Measurements from ENCODE around the gene HRH2. TPM values are rescaled to one million over a fixed set of nuclear protein-coding genes. Genes with fewer than 3 reads are reported as not detected.

Gene HRH2
- total RNA-seq, 1 experiment from 2014 or later: 9.3 TPM

DNA sequence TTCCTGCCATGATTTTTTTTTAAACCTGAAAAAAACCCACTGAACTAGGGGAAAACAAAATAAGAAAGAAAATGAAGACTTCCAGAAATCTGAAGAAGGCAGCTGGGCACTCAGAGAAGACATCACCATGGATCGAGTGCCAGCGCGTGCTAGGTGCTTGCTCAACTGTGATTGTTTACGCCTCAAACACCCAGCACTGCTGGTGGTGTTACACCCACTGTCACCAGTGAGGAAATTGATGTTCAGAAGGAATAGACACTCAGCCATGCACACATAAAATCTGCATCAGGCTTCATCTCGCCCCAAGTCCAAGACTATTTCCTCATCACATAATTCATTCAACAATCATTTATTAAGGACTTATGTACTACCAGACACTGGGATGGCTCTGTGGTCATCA is 82.1 kb downstream of the HRH2 start:
- TF ChIP-seq ZNF232 (CRISPR knock-in tag; IDR thresholded peaks at IDR 0.05) (no peak), MXD4 (CRISPR knock-in tag; IDR thresholded peaks at IDR 0.05; ENCODE audit: borderline replicate concordance) (no peak), ZMAT4 (CRISPR knock-in tag; IDR thresholded peaks at IDR 0.05) (no peak), TCF7 (CRISPR knock-in tag; IDR thresholded peaks at IDR 0.05; ENCODE audit: low read depth) (no peak), TEAD4 (CRISPR knock-in tag; IDR thresholded peaks at IDR 0.05) (no peak), TEAD1 (CRISPR knock-in tag; IDR thresholded peaks at IDR 0.05) (no peak), SP1 (CRISPR knock-in tag; conservative IDR thresholded peaks at IDR 0.05) (no peak), ZNF396 (CRISPR knock-in tag; IDR thresholded peaks at IDR 0.05; ENCODE audit: borderline replicate concordance) (no peak), ZNF416 (CRISPR knock-in tag; IDR thresholded peaks at IDR 0.05) (no peak), ZNF138 (CRISPR knock-in tag; conservative IDR thresholded peaks at IDR 0.05) (no peak), ATF2 (CRISPR knock-in tag; IDR thresholded peaks at IDR 0.05; ENCODE audit: borderline replicate concordance, low read depth) (no peak), PREB (CRISPR knock-in tag; IDR thresholded peaks at IDR 0.05; ENCODE audit: borderline replicate concordance) (no peak), ATF1 (CRISPR knock-in tag; IDR thresholded peaks at IDR 0.05) (no peak), JUN (CRISPR knock-in tag; IDR thresholded peaks at IDR 0.05) (no peak), GABPB1 (CRISPR knock-in tag; IDR thresholded peaks at IDR 0.05) (no peak)
- TF ChIP-seq, protein P1, sequence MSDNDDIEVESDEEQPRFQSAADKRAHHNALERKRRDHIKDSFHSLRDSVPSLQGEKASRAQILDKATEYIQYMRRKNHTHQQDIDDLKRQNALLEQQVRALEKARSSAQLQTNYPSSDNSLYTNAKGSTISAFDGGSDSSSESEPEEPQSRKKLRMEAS (CRISPR knock-in tag; IDR thresholded peaks at IDR 0.05): no peak
- TF ChIP-seq, protein P2, sequence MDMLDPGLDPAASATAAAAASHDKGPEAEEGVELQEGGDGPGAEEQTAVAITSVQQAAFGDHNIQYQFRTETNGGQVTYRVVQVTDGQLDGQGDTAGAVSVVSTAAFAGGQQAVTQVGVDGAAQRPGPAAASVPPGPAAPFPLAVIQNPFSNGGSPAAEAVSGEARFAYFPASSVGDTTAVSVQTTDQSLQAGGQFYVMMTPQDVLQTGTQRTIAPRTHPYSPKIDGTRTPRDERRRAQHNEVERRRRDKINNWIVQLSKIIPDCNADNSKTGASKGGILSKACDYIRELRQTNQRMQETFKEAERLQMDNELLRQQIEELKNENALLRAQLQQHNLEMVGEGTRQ (CRISPR knock-in tag; IDR thresholded peaks at IDR 0.05): no peak
- TF ChIP-seq, protein P3, sequence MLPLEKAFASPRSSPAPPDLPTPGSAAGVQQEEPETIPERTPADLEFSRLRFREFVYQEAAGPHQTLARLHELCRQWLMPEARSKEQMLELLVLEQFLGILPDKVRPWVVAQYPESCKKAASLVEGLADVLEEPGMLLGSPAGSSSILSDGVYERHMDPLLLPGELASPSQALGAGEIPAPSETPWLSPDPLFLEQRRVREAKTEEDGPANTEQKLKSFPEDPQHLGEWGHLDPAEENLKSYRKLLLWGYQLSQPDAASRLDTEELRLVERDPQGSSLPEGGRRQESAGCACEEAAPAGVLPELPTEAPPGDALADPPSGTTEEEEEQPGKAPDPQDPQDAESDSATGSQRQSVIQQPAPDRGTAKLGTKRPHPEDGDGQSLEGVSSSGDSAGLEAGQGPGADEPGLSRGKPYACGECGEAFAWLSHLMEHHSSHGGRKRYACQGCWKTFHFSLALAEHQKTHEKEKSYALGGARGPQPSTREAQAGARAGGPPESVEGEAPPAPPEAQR (CRISPR knock-in tag; IDR thresholded peaks at IDR 0.05): no peak
- TF ChIP-seq, protein P4, sequence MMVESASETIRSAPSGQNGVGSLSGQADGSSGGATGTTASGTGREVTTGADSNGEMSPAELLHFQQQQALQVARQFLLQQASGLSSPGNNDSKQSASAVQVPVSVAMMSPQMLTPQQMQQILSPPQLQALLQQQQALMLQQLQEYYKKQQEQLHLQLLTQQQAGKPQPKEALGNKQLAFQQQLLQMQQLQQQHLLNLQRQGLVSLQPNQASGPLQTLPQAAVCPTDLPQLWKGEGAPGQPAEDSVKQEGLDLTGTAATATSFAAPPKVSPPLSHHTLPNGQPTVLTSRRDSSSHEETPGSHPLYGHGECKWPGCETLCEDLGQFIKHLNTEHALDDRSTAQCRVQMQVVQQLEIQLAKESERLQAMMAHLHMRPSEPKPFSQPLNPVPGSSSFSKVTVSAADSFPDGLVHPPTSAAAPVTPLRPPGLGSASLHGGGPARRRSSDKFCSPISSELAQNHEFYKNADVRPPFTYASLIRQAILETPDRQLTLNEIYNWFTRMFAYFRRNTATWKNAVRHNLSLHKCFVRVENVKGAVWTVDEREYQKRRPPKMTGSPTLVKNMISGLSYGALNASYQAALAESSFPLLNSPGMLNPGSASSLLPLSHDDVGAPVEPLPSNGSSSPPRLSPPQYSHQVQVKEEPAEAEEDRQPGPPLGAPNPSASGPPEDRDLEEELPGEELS (CRISPR knock-in tag; IDR thresholded peaks at IDR 0.05): no peak
- TF ChIP-seq, protein P5, sequence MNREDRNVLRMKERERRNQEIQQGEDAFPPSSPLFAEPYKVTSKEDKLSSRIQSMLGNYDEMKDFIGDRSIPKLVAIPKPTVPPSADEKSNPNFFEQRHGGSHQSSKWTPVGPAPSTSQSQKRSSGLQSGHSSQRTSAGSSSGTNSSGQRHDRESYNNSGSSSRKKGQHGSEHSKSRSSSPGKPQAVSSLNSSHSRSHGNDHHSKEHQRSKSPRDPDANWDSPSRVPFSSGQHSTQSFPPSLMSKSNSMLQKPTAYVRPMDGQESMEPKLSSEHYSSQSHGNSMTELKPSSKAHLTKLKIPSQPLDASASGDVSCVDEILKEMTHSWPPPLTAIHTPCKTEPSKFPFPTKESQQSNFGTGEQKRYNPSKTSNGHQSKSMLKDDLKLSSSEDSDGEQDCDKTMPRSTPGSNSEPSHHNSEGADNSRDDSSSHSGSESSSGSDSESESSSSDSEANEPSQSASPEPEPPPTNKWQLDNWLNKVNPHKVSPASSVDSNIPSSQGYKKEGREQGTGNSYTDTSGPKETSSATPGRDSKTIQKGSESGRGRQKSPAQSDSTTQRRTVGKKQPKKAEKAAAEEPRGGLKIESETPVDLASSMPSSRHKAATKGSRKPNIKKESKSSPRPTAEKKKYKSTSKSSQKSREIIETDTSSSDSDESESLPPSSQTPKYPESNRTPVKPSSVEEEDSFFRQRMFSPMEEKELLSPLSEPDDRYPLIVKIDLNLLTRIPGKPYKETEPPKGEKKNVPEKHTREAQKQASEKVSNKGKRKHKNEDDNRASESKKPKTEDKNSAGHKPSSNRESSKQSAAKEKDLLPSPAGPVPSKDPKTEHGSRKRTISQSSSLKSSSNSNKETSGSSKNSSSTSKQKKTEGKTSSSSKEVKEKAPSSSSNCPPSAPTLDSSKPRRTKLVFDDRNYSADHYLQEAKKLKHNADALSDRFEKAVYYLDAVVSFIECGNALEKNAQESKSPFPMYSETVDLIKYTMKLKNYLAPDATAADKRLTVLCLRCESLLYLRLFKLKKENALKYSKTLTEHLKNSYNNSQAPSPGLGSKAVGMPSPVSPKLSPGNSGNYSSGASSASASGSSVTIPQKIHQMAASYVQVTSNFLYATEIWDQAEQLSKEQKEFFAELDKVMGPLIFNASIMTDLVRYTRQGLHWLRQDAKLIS (CRISPR knock-in tag; IDR thresholded peaks at IDR 0.05; ENCODE audit: borderline replicate concordance): no peak
- Mint-ChIP-seq H3K36me3 (no peaks in the 10 kb centered on the region), H3K4me3 (no peak overlapping the region), H3K4me1 (peaks cover 4% of the 10 kb centered on the region), H3K27ac (no peak overlapping the region), H3K27me3 (ENCODE audit: low read depth) (peaks cover 3% of the 10 kb centered on the region; the same call in 1 of the 2 replicates), H3K9me3 (no peaks in the 10 kb centered on the region)
- DNase-seq (ENCODE audit: low spot score): no peak
- no peak for ATAC-seq
- POLR2A ChIA-PET: no interaction called here
- CTCF ChIA-PET: interaction anchor here (5.4 kb wide), 1 partner anchor 10 kb away, joined by 54 read pairs; no protein-coding TSS in a partner anchor

Data from WTC11 (cell line).